GM23338 (cell line): ENCODE measurements around the gene PKNOX2. TPM values are rescaled to one million over a fixed set of nuclear protein-coding genes. Genes with fewer than 3 reads are reported as not detected.

Source experiments
- ATAC-seq: fragments of 200-7000 bp; cut with Tn5 transposase; 3 replicates; pipeline ENCODE4 v1.9.1; 2020
- DNase-seq: peaks from one replicate; pipeline ENCODE4 v3.0.0-alpha.2; 2015; ENCODE audit warnings: low spot score
- H2AFZ ChIP-seq: fragments of 200-600 bp; sonication (generic); 2 replicates; pipeline ENCODE4 v1.8.0; 2016; ENCODE audit warnings: antibody characterized with exemption, mild to moderate bottlenecking, moderate library complexity
- H3F3A ChIP-seq: fragments of 200-600 bp; sonication (generic); replicated peaks from 2 replicates; pipeline ENCODE4 v1.8.0; 2017; ENCODE audit warnings: antibody characterized with exemption, mixed run types, low read depth
- H3K27ac ChIP-seq: fragments of 200-600 bp; sonication (generic); 2 replicates; pipeline ENCODE4 v1.6.1; 2016; ENCODE audit warnings: low read depth
- H3K27me3 ChIP-seq: fragments of 200-600 bp; sonication (generic); 2 replicates; pipeline ENCODE4 v1.8.0; 2016; ENCODE audit warnings: mild to moderate bottlenecking, mixed run types, moderate library complexity; ENCODE audit not compliant: insufficient read depth
- H3K36me3 ChIP-seq: fragments of 200-600 bp; sonication (generic); 2 replicates; pipeline ENCODE4 v1.8.0; 2016; ENCODE audit warnings: mild to moderate bottlenecking; ENCODE audit not compliant: insufficient read depth
- H3K4me1 ChIP-seq: fragments of 200-600 bp; sonication (generic); 2 replicates; pipeline ENCODE4 v1.8.0; 2016; ENCODE audit warnings: mild to moderate bottlenecking, moderate library complexity; ENCODE audit not compliant: insufficient read depth
- H3K4me2 ChIP-seq: fragments of 200-600 bp; sonication (generic); 2 replicates; pipeline ENCODE4 v1.7.1; 2017; ENCODE audit warnings: mixed run types
- H3K4me3 ChIP-seq: fragments of 200-600 bp; sonication (generic); 2 replicates; pipeline ENCODE4 v1.6.1; 2016; ENCODE audit warnings: mixed run types
- H3K79me2 ChIP-seq: fragments of 200-600 bp; sonication (generic); replicated peaks from 2 replicates; pipeline ENCODE4 v1.8.0; 2017; ENCODE audit warnings: mild to moderate bottlenecking; ENCODE audit not compliant: insufficient read depth
- H3K9me2 ChIP-seq: fragments of 200-600 bp; sonication (generic); 2 replicates; pipeline ENCODE4 v1.8.0; 2017; ENCODE audit not compliant: insufficient read depth
- H4K20me1 ChIP-seq: fragments of 200-600 bp; sonication (generic); replicated peaks from 2 replicates; pipeline ENCODE4 v1.8.0; 2017; ENCODE audit warnings: mild to moderate bottlenecking; ENCODE audit not compliant: insufficient read depth
- H3K27ac Mint-ChIP-seq: 2 replicates; pipeline ENCODE4 v1.8.0; 2020; ENCODE audit warnings: inconsistent platforms, mild to moderate bottlenecking, moderate library complexity, mixed read lengths
- H3K27me3 Mint-ChIP-seq: 3 replicates; pipeline ENCODE4 v1.8.0; 2022; ENCODE audit warnings: low read depth, mild to moderate bottlenecking, moderate library complexity, mixed read lengths, inconsistent platforms; ENCODE audit not compliant: insufficient read depth, poor library complexity
- H3K36me3 Mint-ChIP-seq: 3 replicates; pipeline ENCODE4 v1.8.0; 2021; ENCODE audit warnings: low read depth, mild to moderate bottlenecking, inconsistent platforms, moderate library complexity, mixed read lengths
- H3K4me1 Mint-ChIP-seq: 3 replicates; pipeline ENCODE4 v1.8.0; 2020; ENCODE audit warnings: mild to moderate bottlenecking, inconsistent platforms, mixed read lengths
- H3K4me3 Mint-ChIP-seq: 3 replicates; pipeline ENCODE4 v1.8.0; 2021; ENCODE audit warnings: moderate library complexity, mild to moderate bottlenecking, inconsistent platforms, mixed read lengths
- H3K9me3 Mint-ChIP-seq: 3 replicates; pipeline ENCODE4 v1.8.0; 2020; ENCODE audit warnings: moderate library complexity, mild to moderate bottlenecking, inconsistent platforms, mixed read lengths
- CREB1 ChIP-seq: fragments of 250-450 bp; sonication (Bioruptor Pico); IDR thresholded peaks from 2 replicates; pipeline ENCODE4 v1.5.0; 2020; ENCODE audit warnings: low read depth, mild to moderate bottlenecking, moderate library complexity
- CTCF ChIP-seq, 2 experiments: fragments of 200-600 bp in 1 of 2; sonication (generic) in 1 of 2; conservative IDR thresholded peaks; 2 replicates each; pipeline versions ENCODE4 v1.5.1 to v1.6.1; 2016 to 2017; ENCODE audit warnings: antibody characterized with exemption in 2 of 2, low read depth in 2 of 2, mild to moderate bottlenecking in 2 of 2, moderate library complexity in 1 of 2
- EZH2 ChIP-seq: fragments of 200-600 bp; sonication (generic); IDR thresholded peaks from one replicate; pipeline ENCODE4 v1.8.0; 2017; ENCODE audit warnings: antibody characterized with exemption, mild to moderate bottlenecking, low read depth; ENCODE audit not compliant: unreplicated experiment
- EZH2phosphoT487 ChIP-seq: fragments of 200-600 bp; sonication (generic); IDR thresholded peaks from one replicate; pipeline ENCODE4 v1.8.1; 2018; ENCODE audit warnings: antibody characterized with exemption; ENCODE audit not compliant: unreplicated experiment
- JUNB ChIP-seq: IDR thresholded peaks from one replicate; pipeline ENCODE4 v1.6.1; 2016; ENCODE audit warnings: antibody characterized with exemption; ENCODE audit not compliant: unreplicated experiment
- POLR2AphosphoS5 ChIP-seq: IDR thresholded peaks from 2 replicates; pipeline ENCODE4 v1.6.1; 2016; ENCODE audit warnings: antibody characterized with exemption, low read depth
- STAT1 ChIP-seq: IDR thresholded peaks from one replicate; pipeline ENCODE4 v1.6.1; 2016; ENCODE audit warnings: antibody characterized with exemption; ENCODE audit not compliant: unreplicated experiment
- ZNF114 ChIP-seq: fragments of 250-450 bp; sonication (Bioruptor Pico); IDR thresholded peaks from 2 replicates; pipeline ENCODE4 v1.5.0; 2020; ENCODE audit warnings: mild to moderate bottlenecking, moderate library complexity
- ZNF331 ChIP-seq: fragments of 250-450 bp; sonication (Bioruptor Pico); IDR thresholded peaks from 2 replicates; pipeline ENCODE4 v1.5.0; 2020; ENCODE audit warnings: low read depth, mild to moderate bottlenecking, moderate library complexity
- polyA plus RNA-seq: library from polyadenylated mRNA; unstranded; fragments of >200 nt; fragmentation: Nextera tagmentation; extraction: Ambion mirVana; gene quantifications from 2 replicates; pipeline ENCODE4 v1.2.1, GENCODE V29; 2016
- total RNA-seq: library from RNA; depleted of rRNA; stranded (reverse); fragments of >200 nt; shearing (Covaris generic); gene quantifications from 2 replicates; pipeline ENCODE4 v1.2.3, GENCODE V29; 2014
- TF ChIP-seq, protein P1 (sequence below): IDR thresholded peaks from one replicate; pipeline ENCODE4 v1.6.1; 2018; ENCODE audit warnings: antibody characterized with exemption; ENCODE audit not compliant: unreplicated experiment

The PKNOX2 gene
- total and polyA plus RNA-seq, 2 experiments from 2014 or later = 0.42 to 0.83 TPM

- no peak for TF ChIP-seq CTCF (conservative IDR thresholded peaks at IDR 0.05; ENCODE audit: low read depth in 2 of 2)
- no peak for TF ChIP-seq POLR2AphosphoS5
- no peak for TF ChIP-seq ZNF331
- TF ChIP-seq, protein P1, sequence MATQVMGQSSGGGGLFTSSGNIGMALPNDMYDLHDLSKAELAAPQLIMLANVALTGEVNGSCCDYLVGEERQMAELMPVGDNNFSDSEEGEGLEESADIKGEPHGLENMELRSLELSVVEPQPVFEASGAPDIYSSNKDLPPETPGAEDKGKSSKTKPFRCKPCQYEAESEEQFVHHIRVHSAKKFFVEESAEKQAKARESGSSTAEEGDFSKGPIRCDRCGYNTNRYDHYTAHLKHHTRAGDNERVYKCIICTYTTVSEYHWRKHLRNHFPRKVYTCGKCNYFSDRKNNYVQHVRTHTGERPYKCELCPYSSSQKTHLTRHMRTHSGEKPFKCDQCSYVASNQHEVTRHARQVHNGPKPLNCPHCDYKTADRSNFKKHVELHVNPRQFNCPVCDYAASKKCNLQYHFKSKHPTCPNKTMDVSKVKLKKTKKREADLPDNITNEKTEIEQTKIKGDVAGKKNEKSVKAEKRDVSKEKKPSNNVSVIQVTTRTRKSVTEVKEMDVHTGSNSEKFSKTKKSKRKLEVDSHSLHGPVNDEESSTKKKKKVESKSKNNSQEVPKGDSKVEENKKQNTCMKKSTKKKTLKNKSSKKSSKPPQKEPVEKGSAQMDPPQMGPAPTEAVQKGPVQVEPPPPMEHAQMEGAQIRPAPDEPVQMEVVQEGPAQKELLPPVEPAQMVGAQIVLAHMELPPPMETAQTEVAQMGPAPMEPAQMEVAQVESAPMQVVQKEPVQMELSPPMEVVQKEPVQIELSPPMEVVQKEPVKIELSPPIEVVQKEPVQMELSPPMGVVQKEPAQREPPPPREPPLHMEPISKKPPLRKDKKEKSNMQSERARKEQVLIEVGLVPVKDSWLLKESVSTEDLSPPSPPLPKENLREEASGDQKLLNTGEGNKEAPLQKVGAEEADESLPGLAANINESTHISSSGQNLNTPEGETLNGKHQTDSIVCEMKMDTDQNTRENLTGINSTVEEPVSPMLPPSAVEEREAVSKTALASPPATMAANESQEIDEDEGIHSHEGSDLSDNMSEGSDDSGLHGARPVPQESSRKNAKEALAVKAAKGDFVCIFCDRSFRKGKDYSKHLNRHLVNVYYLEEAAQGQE = no peak
- no peak for TF ChIP-seq ZNF114 (CRISPR knock-in tag)
- no peak for TF ChIP-seq EZH2phosphoT487
- TF ChIP-seq JUNB = no peak
- TF ChIP-seq EZH2 = no peak
These were observed 243.8 kb downstream of the PKNOX2 start (continued) for GRCh38 chr11:125408311-125408711.

DNA sequence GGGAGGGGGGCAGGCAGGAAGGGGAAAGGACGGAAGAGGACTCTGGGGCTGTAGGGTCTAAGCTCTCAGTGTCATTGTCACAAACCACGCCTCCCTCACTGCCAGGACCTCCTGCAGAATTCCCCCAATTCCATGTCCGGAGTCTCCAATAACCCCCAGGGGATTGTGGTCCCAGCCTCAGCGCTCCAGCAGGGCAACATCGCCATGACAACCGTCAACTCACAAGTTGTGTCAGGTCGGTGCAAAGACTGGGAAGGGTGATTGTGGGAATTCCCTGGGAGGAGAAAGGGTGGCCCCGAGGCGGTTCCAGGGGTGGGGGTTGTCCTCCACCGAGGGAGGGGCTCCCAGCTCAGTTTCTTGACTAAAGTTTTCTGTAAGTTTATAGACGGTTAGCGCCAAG lies 245.5 kb downstream of the PKNOX2 start:
- peak; percentile 67 for ATAC-seq
- Mint-ChIP-seq H3K27me3 (peaks cover 7% of the 10 kb centered on the region), H3K4me1 (peaks cover 25% of the 10 kb centered on the region), H3K36me3 (no peaks in the 10 kb centered on the region), H3K27ac (no peak overlapping the region), H3K4me3 (no peak overlapping the region), H3K9me3 (no peaks in the 10 kb centered on the region)
- H2AFZ ChIP-seq = no peak overlapping the region
- no peaks in the 10 kb centered on the region for H4K20me1 ChIP-seq
- no peaks in the 10 kb centered on the region for H3K9me2 ChIP-seq
- no peaks in the 10 kb centered on the region for H3F3A ChIP-seq
- no peaks in the 10 kb centered on the region for H3K36me3 ChIP-seq
- H3K4me3 ChIP-seq = no peak overlapping the region
- H3K27ac ChIP-seq = no peak overlapping the region
- peak; percentile 79 for DNase-seq
- H3K4me2 ChIP-seq = no peak overlapping the region
- H3K27me3 ChIP-seq = no peaks in the 10 kb centered on the region
- no peaks in the 10 kb centered on the region for H3K79me2 ChIP-seq
- H3K4me1 ChIP-seq = no peaks in the 10 kb centered on the region; the same call in 1 of the 2 replicates
- TF ChIP-seq EZH2 = no peak
- no peak for TF ChIP-seq STAT1
- no peak for TF ChIP-seq ZNF331
- TF ChIP-seq, protein P1 = no peak
- no peak for TF ChIP-seq CREB1 (CRISPR knock-in tag)
